HG03520 (cell line): ENCODE results near the gene HCRTR1.

ENCODE experiments used
- ATAC-seq: cut with Tn5 transposase; IDR thresholded peaks from one replicate; pipeline ENCODE4 v1.9.1; 2021; ENCODE audit warnings: mild to moderate bottlenecking, moderate library complexity; ENCODE audit not compliant: unreplicated experiment

Gene HCRTR1

DNA sequence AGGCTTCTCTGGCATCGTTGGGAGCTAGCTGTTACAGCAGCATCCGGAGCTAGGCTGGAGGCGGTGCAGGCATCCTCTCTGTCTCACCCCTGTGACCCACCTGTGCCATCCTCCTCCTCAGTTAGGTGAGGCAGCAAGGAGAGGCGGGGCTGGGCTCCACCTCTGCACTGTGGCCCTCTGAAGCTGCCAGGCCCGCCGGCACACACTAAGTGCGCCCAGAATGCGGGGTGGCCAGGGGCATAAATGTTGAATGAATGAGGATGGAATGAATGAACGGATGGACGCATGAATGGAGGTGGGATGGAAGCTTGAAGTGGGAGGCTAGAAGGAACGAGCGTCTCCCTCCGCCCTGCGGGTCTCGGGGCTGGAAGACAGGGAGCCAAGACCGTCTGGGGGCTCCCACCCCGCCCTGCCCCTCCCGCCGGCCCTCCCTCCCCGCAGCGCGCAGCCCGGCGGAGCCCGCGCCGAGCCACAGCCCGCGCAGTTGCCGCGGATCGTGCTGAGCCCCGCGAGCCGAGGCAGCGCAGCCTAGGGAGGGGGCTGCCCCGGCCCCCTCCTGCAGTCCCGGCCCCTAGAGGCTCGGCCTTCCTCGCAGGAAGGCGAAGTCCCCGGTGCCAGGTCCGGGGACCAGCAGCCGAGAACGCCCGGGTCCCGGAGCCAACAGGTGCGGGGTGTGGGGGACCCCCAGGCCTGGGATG is at the start of gene HCRTR1:
Gene HCRTR1 (plus strand): TSS at position 472 of the 698 bp plus-strand sequence. CDS start 1,504 bp downstream, outside the sequence.
- no peak for ATAC-seq

DNA sequence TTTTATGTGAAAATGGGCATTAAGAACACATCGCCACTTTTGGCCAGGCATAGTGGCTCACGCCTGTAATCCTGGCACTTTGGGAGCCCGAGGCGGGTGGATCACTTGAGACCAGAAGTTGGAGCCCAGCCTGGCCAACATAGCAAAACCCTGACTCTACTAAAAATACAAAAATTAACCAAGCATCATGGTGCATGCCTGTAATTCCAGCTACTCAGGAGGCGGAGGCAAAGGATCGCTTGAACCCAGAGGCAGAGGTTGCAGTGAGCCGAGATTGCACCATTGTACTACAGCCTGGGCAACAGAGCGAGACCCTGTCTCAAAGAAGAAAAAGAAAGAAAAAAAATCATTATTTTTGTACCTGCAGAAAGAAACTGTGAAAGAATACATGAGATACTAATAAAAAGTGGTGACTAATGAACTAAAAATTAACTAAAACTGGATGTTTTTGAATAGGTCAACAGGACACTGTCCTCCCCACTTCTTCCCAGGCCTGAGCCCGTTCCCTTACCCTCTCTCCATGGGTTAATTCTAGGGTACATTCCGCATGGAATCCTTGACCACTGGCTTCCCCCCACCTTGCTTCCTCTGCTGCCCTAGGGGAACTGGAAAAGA is 49.4 kb upstream of the HCRTR1 start:
- ATAC-seq = no peak

- ATAC-seq = no peak
These were observed 48.4 kb upstream of the HCRTR1 start for GRCh38 chr1:31568895-31569595.

- ATAC-seq = no peak
These were observed 47.8 kb upstream of the HCRTR1 start for GRCh38 chr1:31569596-31570173.

GRCh38 chr1:31570228-31570627 is 47.3 kb upstream of the HCRTR1 start:
- ATAC-seq = no peak

- ATAC-seq = no peak
These were observed 46.6 kb upstream of the HCRTR1 start for GRCh38 chr1:31570906-31571305.

DNA sequence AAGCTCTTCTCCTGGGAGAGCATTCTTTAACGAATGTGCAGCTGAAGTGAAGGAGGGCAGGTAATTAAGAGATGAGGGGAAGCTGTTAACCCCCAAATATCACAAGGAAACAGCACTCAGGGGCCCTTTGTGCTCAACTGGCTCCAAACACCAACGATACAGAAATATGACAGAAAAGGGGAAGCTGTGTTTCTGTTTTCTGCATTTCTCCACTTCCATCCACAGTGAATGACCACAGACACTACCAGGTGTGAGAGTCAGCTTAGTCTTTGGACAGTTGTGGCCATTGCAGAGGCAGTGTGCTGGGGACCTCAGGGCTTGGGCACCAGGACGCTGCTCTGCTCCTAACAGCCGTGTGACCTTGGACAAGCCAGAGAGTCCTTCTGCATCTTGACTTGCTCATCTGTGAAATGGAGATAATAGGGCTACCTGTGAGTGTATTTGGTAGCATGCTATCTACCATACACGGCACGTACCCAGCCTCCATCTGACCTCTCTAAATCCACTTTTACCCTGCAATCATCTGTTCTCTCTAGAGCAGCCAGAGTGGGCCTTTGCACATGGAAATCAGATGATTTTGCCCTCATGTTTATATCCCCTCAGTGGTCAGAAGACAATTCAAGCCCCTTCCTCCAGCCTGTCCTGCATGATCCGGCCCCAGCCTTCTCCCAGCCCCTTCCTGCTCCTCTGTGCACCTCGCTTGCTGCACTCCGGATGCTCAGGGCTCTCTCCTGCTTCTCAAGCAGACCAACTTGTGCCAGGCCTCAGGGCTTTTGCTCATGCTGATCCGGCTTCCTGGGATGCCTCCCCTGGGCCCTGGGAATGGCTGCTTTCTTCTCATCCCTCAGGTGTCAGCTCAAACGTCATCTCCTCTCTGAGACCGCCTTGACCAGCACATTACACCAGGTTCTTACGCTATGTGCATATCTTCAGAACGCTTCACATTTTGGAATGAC is 45.9 kb upstream of the HCRTR1 start:
- ATAC-seq = no peak

GRCh38 chr1:31572323-31573104 is 45.0 kb upstream of the HCRTR1 start:
- ATAC-seq = no peak

DNA sequence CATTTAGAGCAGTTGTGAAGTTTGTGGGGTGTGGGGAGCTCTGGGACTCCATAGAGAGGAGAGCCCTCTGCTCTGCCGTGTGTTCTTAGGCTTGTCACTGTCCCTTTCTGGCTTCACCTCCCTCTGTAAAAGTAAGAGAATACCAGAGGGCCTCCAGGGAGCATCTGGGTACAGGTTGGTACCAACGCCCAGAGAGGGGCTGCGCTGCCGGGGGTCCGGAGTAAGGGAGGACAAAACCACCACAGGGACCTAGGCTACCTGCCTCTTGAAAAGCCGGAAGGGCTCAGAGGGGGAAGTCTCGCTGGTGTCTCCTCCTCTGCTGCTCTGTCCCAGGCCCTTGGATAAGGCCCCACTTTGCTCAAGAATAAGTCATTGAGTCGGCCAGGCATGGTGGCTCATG is 44.2 kb upstream of the HCRTR1 start:
- ATAC-seq = no peak

- ATAC-seq = no peak
These were observed 42.6 kb upstream of the HCRTR1 start for GRCh38 chr1:31574749-31575368.

GRCh38 chr1:31575369-31576140 is 41.9 kb upstream of the HCRTR1 start:
- no peak for ATAC-seq

DNA sequence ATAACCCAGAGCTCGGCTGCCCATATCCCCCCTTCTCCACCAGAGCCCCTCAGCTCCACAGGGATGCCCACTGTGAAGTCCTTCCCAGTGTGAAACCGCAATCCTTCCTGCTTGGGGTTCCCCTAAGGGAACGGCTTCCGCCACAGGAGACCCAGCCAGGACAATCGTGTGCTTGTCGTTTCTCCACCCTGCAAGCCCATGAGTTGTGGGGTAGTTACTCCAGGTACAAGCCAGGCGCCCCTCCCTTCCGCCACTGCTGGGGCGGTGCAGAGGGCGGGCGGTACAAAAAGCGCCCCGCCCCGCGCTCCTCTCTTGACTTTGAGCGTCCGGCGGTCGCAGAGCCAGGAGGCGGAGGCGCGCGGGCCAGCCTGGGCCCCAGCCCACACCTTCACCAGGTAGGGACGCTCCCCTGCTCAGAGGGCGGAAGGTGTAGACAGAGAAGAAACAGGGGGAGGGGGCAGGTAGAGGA is 41.3 kb upstream of the HCRTR1 start, which contains the start of gene TINAGL1:
Gene TINAGL1 (plus strand): TSS at position 315 of the 469 bp plus-strand sequence. CDS start 634 bp downstream, outside the sequence.
- ATAC-seq = no peak

DNA sequence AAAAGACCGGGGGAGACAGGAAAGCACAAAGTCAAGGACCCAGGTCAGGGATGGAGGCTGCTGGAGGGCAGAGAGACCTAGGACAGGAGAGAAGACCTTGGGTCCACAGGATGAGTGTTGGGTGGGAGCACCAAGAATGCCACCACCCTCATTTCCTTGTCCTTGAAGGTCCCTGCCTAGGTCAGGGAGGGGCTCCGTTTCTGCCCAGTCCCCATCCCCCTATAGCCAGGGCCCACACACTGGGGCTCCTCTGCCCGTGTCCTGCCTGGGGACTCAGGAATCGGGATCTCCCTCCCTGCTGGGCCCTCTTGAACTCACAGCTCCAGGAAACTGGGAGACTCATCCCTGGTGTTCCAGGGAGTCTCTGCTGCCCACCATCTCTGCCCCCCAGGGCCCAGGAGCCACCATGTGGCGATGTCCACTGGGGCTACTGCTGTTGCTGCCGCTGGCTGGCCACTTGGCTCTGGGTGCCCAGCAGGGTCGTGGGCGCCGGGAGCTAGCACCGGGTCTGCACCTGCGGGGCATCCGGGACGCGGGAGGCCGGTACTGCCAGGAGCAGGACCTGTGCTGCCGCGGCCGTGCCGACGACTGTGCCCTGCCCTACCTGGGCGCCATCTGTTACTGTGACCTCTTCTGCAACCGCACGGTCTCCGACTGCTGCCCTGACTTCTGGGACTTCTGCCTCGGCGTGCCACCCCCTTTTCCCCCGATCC is 40.6 kb upstream of the HCRTR1 start:
- no peak for ATAC-seq

- ATAC-seq = no peak
These were observed 39.8 kb upstream of the HCRTR1 start for GRCh38 chr1:31577515-31578192.

GRCh38 chr1:31579374-31579773 is 38.1 kb upstream of the HCRTR1 start:
- no peak for ATAC-seq

- ATAC-seq = no peak
These were observed 37.0 kb upstream of the HCRTR1 start for GRCh38 chr1:31580513-31580870.

DNA sequence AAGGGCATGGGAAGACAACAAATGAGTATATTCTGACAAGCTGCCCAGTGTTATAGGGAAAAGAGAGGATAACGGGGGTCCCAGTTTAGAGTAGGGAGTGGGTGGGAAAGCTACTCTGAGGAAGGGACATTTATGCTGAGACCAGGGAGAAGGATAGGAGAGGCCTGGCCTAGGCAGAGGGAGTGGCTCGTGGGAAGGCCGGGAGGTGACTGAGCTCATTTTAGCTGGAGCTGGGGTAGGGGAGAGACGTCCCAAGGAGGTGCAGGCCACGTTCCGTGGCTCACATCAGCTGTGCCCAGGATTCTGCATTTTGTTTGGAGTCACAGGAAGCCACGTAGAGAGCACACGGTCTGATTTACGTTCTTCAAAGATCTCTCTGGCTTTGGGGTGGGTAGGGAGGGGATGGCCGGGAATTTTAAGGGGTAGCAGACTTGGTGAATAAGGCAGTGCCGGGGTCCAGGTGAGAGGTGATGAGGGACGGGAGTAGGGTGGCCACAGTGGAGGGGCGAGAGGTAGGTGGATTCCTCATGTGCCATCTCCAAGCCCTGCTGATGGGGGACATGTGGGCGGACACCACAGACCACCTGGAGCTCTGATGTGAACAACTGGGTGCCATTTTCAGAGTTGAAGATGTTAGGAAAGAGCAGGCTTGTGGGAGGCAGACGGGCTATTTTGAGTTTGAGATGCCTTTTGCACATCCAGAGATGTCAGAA is 36.4 kb upstream of the HCRTR1 start:
- no peak for ATAC-seq
